GM18505 (cell line): Measurements from ENCODE around the gene PELI2.
"Not testable (repeated sequence)": the region's sequence is repeated elsewhere in the genome, so short reads cannot be mapped to it uniquely, and the experiment has no call there.

Experiments
- ATAC-seq: cut with Tn5 transposase; IDR thresholded peaks from one replicate; pipeline ENCODE4 v1.9.1; 2021; ENCODE audit not compliant: unreplicated experiment
- POLR2A ChIP-seq: IDR thresholded peaks from 4 replicates; pipeline ENCODE4 v1.6.1; 2011; ENCODE audit warnings: borderline replicate concordance; ENCODE audit not compliant: insufficient read depth, insufficient read length; ENCODE audit errors: extremely low read depth

PELI2 gene

GRCh38 chr14:56159066-56159465 is 40.9 kb downstream of the PELI2 start:
- ATAC-seq = no peak
- no peak for TF ChIP-seq POLR2A

DNA sequence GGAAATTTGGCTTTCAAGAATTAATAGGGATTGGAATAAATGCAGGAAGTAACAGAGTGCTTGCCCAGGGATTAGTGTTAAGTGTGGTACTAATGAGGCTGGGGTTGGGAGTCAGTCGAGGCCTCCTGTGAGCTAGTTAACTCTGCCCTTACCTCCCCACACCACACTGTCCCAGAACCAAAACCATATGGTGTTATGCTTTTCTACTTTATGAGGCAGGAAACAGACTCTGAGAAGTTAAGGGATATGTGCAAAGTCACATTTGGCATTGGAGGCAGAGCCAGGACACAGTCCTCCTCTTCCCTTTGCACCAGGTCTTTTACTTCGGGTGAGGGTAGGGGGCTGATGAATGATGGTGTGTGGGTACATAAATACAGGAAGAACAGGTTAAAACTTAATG is 41.9 kb downstream of the PELI2 start:
- TF ChIP-seq POLR2A = no peak

GRCh38 chr14:56161658-56162057 is 43.4 kb downstream of the PELI2 start:
- no peak for TF ChIP-seq POLR2A
- ATAC-seq = no peak

More for the DNA sequence above, 41.9 kb downstream of the PELI2 start:
- no peak for ATAC-seq

DNA sequence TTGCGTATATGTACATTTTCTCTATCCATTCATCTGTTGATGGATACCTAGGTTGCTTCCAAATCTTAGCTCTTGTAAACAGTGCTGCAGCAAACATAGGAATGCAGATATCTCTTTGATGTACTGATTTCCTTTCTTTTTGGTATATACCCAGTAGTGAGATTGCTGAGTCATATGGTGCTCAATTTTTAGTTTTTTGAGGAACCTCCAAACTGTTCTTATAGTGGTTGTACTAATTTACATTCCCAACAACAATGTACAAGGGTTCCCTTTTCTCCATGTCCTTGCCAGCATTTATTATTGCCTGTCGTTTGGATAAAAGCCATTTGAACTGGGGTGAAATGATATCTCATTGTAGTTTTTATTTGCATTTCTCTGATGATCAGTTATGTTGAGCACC is 44.3 kb downstream of the PELI2 start:
- no peak for TF ChIP-seq POLR2A
- no peak for ATAC-seq

- ATAC-seq = not testable (repeated sequence)
Measured at GRCh38 chr14:56166579-56166978, 48.4 kb downstream of the PELI2 start.

GRCh38 chr14:56168007-56168616 is 49.9 kb downstream of the PELI2 start:
- ATAC-seq = no peak
- no peak for TF ChIP-seq POLR2A

- no peak for ATAC-seq
- TF ChIP-seq POLR2A = no peak
Measured at GRCh38 chr14:56170028-56170427, 51.8 kb downstream of the PELI2 start.

- TF ChIP-seq POLR2A = no peak
- no peak for ATAC-seq
Measured at GRCh38 chr14:56170877-56171422, 52.7 kb downstream of the PELI2 start.

- no peak for ATAC-seq
- no peak for TF ChIP-seq POLR2A
Measured at GRCh38 chr14:56172074-56172473, 53.9 kb downstream of the PELI2 start.

GRCh38 chr14:56172571-56172971 is 54.4 kb downstream of the PELI2 start:
- no peak for ATAC-seq
- no peak for TF ChIP-seq POLR2A

DNA sequence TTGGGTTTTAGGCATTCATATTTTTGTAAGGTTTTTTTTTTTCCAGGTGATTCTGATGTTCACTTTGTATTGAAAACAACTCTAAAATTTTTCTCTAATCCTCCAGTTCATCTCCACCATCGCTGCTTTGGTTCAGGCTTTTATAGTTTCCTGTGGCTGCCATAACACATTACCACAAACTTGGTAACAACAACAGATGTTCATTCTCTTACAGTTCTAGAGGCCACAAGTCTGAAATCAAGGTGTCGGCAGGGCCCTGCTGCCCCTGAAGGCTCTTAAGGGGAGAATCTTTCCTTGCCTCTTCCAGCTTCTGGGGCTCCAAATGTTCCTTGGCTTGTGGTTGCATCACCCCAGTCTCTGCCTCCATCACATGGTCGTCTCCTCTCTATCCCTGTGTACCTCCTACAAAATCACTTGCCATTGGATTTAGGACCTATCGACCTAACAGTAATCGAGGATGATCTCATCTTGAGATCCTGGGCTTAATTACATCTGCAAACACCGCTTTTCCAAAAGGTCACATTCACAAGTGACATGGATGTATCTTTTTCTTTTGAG is 55.2 kb downstream of the PELI2 start:
- TF ChIP-seq POLR2A = no peak
- ATAC-seq = no peak

DNA sequence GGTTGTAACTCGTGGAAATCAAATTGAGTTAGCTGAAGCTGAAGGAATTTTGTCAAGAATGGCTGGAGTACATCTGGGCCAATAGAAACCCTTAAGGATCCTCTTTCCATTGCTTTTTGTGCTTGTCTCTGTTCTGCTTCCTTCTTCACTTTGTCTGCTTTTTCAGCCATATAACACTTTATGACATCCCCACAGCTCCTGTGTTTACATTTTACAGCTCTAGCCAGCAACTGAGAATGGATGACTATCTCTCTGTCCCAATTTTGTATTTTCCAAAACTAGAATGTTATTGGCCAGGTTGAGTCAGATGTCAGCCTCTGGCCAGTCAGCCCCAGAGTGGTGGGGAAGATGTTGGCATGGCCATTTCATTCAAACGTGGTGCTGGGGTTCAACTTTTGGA is 57.6 kb downstream of the PELI2 start:
- no peak for ATAC-seq
- no peak for TF ChIP-seq POLR2A

GRCh38 chr14:56176530-56176929 is 58.3 kb downstream of the PELI2 start:
- TF ChIP-seq POLR2A = no peak
- no peak for ATAC-seq

DNA sequence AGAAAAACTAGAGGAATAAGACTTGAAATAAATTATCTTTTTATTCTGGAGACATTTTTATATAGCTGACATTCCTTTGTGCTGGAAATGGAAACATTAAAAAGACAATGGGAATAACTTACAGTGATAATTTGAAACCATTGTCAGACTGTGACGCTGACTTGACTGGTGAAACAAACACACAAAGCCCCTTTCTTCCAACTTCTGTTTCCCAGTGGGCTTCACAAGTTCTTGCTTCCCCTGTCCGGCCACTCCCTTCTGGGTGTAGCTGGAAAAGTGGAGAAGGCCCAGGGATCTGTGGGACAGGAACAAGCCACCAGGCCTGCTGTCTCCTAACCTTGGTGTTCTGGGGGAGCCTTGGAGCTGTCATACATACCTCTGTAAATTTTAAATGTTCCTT is 58.8 kb downstream of the PELI2 start:
- ATAC-seq = no peak

More for the DNA sequence above, 58.8 kb downstream of the PELI2 start:
- no peak for TF ChIP-seq POLR2A
